Epithelial cell of proximal tubule (primary cell): Measurements from ENCODE around the gene COL4A5. TPM values are rescaled to one million over a fixed set of nuclear protein-coding genes. Genes with fewer than 3 reads are reported as not detected.

ENCODE experiments used
- DNase-seq: peaks from one replicate; pipeline ENCODE4 v3.0.0-alpha.2; 2011; ENCODE audit warnings: low read depth
- H3K4me3 ChIP-seq: 2 replicates; pipeline ENCODE4 v1.5.1; 2011; ENCODE audit warnings: low read depth, mild to moderate bottlenecking, low read length
- CTCF ChIP-seq: conservative IDR thresholded peaks from 2 replicates; pipeline ENCODE4 v1.5.1; 2012; ENCODE audit warnings: low read depth, mild to moderate bottlenecking, low read length
- total RNA-seq: library from RNA; depleted of rRNA; stranded (reverse); fragments of >200 nt; gene quantifications from 2 replicates; pipeline ENCODE4 v1.2.3, GENCODE V29; 2015

Gene COL4A5
- total RNA-seq, 1 donor from 2014 or later, result 33.2 TPM

DNA sequence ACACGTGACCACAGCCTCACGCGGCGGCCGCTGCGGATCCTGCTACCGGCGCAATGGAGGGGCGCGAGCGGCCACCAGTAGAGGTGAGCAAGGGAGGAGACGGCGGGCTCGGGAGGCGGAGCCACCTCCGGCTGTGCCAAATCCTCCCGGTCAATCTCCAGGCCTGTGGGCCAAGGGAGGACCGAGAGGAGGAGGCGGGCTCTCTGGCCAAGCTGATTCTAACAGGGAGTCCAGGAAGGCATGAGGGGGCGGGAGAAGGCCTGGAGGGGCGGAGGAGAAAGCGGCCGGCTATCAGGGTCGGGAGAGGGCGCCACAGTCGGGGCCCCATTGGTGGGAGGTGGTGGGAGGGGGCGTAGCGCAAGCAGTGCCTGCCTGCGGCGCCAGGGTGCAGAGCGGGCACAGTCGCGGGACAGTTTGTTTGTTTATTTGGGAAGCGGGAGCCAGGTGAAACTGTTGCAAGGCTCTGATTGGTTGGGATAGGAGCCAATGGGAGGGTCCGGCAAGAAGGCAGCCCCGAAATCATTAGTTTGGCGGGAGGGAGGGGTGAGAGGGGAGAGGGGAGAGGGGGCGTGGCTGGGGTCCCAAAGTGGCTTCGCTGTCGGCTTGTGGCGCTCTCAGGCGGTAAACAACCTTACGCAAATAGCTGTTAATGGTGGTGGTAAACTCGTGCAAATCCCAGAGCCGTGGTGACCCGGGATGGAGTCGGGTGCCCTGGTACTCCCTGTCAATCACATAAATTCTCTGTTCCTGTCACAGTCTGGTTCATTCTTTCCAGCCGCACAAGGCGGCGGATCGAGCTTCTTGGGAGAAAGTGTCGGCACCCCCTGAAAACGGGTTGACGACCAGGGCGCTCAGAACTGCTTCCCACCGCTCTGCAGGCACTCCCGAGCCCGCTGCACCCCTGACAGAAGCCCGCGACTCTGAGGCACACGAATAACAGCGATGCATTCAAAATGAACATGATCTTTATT is 297.2 kb downstream of the COL4A5 start, which contains the start of gene IRS4:
Gene IRS4, minus strand, starts transcription at position 55 of the 971 bp plus-strand sequence.
- H3K4me3 ChIP-seq, result peak within 1 kb of the TSS; percentile 32
- TF ChIP-seq CTCF, result no peak
- DNase-seq, result no peak

DNA sequence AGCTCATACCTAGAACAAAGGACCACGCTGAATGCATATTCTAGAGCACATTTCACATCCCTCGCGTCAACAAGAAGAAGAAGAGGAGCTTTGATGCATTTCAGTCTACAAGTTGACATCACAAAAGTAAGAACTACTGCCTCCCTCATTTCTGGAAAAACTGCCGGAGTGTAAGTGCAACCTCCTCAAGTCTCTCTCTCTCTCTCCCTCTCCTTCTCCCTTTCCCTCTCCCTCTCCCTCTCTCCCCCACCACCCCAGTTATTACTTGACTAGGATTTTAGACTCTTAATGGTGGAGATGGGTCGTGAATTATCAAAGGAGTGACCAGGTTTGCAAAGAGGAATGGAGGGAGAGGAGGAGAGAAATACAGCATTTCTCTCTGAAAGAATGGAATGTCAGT is 298.1 kb downstream of the COL4A5 start:
- DNase-seq, result no peak
- TF ChIP-seq CTCF, result no peak
- no peak overlapping the region for H3K4me3 ChIP-seq

DNA sequence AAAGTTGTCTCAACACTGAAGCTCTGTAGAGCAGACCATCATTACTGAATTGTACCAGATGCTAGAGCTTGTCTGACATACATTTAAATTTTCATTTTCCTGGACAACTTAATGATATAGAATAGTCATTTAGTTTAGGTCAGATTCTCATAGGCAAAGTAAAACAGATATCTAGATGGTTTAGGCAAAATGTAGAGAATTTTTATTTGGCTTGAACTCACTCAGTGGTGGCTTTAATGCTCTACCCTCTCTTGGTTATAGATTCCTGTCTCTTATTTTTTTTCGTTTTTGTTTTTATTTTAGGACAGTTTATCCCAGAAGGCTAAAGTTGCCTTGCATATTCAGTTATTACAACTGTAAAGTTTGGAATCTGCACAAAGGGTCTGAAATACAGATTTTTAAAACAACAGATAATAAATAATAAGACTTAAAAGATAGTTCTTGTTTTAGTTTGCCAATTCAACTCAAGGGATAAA is 300.7 kb downstream of the COL4A5 start:
- no peak for DNase-seq
- TF ChIP-seq CTCF, result no peak
- H3K4me3 ChIP-seq, result no peak overlapping the region

Other genes with a start within 250 kb of the COL4A5 start
- gene COL4A6, start 1.4 kb upstream of the COL4A5 start, total RNA-seq, result 1.4 and 2.0 TPM in 2 replicates